CD4-positive, alpha-beta T cell treated with Interleukin-17A for 1 hour (primary cell): Measurements from ENCODE around the gene ANKRD33B.
"Not testable (repeated sequence)": the region's sequence is repeated elsewhere in the genome, so short reads cannot be mapped to it uniquely, and the experiment has no call there.

ENCODE experiments used
- DNase-seq: peaks from one replicate; pipeline ENCODE4 v3.0.0-alpha.2; 2020

The ANKRD33B gene

DNA sequence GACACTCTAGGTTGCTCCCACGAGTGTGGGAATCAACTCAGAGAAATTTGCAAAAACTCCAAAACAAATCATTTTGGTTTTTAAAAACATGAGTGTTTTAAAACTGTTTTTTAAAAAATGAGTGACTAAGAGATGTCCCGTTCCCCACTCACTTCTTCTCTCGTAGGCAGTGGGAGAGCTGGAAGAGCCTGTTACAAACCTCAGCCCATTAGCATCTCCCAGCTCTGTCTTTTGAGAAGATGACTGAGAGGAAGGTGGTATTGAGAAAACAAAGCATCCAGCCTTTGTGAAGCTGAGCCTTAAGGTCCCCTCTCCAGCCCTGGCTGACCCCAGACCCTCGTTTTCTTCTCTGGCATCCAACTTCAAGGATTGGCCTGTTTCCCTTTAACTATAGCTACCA, 4.7 kb upstream of the ANKRD33B start:
- no peak for DNase-seq

DNA sequence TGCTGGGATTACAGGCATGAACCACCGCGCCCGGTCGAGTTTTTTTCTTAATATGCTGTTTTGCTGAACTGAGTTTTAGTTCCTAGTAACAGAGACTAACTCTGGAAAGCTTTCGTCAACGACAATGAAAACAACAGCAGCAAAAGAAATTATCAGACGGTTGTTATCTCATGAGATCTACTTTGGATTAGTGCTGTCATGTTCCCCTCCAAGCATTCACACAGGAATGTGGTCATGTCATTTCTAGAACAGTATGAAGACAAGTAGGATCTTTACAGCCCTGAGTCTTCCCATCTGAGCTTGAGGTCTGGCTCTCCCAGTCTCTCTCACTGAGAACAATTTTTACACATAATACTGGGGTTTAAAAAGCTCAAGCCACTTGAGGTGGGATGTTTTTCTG, 4.0 kb upstream of the ANKRD33B start:
- no peak for DNase-seq

DNA sequence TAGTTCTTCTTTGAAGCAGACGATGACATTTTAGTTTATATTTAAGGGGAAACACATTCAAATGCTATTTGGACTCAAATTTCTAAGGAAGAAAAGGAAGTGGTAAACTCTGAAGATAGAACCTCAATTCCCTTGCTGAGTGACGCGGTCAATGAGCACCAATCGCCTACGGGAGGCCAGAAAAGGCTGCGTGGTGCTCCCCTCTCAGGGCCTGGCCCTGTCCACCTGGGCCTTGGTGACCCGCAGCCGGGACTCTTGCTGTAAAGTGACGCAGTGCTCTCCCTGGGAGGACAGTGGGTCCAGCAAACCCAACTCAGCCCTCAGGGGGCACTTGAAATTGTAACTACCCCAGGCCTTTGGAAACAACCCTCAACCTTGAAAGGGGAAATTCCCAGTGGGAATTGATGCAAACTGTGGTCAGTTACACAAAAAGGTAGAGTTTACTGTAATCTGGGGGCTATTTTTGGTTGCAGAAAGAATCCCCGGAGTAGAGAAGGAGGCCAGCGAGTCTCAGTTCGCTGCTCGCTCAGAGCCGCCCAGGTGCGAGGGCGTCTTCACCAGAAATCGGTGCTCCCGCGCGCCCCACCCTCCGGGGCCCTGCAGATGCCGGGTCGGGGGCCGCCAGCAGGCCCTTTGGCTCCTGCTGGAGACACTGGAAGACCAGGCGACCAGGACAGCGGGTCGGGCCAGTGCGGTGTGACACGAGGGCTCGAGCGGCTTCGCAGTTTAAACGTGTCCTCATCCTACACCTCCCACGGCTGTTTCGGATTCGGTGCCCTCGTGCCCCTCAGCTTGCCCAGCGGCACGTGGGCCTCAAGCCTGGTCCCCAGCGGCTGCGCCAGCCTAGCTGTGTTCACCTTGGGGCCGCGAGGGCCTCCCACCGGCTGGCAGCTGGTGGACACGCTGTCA, 1.4 kb upstream of the ANKRD33B start:
- no peak for DNase-seq

DNA sequence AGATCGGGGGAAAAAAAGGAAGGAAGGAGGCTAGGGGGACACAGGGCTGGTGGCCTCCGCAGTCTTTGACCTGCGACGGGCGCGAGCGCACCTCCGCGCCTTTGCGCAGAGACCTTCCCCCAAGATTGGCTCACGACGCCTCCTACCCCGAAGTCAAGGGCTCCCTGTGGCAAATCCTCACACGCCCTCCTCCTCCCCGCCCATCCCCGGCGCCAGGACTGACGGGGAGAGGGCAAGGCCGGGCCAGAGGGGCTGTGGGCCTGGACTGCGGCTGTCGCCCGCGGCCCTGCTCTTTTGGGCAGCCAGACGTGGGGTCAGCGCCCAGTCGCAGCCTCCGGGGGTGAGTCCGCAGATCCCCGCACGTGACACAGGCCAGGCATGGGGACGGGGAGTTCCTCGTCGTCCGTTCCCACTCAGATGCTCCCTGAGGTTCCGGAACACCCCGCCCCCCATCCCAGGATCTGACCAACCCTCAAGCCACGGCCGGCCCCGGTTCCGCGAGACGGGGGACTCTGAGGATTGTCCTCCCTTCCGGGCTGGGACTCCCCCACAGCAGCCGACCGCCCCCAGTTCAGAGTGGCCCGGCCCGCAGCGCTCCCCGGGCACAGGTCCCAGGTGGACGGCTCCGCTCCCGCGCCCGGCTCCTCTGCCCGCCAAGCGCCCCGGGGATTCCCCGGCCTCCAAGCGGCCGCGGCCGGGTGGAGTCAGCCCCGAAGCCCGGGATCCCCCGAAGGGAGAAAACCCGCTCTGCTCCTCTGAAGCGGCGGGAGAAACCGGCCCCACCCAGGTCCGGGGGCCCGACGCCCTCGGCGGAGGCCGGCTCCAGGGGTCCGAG, 543 bp upstream of the ANKRD33B start:
- DNase-seq, result peak; percentile 61

DNA sequence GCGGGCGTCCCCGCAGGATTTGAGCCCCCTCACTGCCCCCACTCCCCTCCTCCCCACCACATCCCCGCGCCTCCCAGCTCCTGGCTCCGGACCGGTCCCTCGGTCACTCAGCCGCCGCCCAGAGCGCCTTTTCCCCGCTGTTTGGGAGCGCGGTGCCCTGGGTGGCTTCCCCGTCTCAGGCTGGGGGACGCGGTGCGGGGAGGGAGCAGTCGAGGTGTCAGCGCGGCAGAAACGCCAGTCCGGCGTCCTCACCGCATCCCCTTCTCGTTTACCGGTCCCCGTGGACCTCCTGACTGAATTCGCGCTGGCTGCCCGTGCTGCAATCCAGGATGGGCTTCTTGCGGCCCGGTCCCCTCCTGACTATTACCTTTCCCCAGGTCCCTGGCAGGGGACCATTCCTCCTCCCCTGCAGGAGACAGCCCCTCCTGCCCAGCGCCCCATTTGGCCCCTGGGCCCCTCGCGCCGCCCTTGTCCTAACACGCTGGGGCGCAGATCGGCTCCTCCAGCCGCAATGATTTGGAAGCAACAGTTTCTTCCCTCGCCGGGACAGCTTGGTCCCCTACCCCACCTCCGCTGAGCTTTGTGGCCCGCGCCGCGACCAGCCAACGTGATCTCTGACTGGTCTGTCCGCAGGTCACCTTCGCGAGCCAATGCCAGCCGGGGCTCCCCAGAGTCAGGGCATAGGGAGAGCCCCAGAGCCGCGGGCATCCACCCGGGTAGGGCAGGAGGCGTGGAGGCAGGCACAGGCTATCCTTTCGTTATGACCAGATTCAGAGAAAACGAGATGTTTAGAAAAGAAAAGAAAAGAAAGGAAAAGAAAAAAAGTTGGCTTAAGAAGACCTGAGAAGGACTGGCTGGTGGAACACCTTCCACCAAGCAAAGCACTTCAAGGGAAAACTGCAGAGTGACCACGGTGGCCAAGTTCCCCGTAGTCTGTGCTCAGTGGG, 1.2 kb downstream of the ANKRD33B start:
- no peak for DNase-seq

DNA sequence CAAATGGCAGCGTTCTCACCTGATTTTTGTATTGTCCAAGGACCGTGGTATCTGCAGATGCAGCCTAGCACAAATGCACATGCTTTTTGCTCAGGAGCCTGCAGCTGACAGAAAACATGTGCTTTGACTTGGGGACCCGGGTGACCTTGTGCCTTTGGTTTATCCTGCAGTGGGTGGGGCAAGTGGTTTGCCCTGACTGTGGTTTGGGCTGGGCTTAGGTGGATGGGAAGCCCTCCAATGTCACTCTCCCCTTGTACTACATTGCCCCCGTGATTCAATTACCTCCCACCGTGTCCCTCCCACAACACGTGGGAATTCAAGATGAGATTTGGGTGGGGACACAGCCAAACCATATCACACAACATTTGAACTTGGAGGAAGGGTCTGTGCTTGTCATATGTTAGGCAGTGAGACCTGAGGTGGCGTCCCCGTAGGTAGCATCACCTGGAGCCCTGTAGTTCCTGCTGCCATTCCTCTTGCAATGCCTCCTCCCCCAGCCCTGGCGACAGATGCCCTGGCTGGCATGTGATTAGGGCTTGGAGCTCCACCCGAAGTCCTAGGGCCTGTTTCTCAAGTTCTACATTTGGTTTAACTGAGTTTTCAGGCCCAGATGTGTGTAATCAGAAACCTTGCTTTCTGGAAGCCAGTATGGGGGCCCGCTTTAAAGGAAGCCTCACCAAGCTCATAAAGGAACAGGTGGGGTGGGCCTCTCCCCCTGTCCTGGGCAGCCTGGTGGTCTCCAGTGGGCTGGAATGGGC, 2.1 kb downstream of the ANKRD33B start:
- DNase-seq, result no peak

DNA sequence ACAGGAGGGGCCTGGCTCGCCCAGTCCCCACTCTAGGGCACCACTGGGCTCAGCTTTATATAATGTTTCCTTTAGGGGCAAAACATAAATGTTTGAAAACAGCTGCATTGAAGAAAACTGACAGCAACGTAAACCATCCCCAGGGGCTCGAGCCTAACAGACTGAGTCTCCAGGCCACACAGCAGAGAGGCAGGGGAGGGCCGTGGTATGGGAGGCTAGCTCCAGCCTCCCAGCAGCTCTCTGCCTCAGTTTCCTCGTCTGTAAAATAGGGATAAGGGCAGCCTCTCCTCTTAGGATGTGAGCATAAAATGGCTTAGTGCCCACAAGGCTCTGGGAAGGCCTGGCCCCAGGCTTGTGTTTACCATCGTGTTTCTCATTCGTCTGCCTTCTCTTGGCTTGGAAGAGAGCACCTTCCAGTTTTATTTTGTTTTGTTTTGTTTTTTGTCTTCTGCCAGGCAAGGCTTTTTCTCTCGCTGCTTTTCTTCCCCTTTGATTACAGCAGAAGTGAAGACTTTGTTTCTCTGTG, 2.7 kb downstream of the ANKRD33B start:
- DNase-seq, result no peak

DNA sequence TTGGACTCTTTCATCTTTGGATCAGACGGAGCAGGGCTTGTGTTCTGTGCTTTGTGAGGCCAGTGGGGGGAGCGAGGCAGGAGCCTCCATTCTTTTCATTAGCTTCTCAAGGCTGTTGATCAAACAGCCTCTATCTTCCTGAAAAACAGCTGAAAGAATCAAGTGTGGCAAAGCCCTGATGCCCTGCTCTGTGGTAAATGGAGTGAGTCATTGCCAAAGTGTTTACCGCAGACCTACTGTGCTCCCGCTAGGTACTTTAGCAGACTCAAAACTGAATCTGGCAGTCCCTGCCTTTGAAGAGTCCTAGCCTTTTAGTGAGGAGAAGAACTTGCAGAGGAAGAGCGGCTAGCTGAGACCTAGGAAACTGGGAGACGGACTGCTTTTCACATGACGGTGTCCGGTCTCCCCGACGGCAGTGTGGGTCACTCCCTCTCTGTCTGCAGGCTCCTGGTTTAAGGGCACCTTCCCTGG, 3.3 kb downstream of the ANKRD33B start:
- DNase-seq, result no peak

DNA sequence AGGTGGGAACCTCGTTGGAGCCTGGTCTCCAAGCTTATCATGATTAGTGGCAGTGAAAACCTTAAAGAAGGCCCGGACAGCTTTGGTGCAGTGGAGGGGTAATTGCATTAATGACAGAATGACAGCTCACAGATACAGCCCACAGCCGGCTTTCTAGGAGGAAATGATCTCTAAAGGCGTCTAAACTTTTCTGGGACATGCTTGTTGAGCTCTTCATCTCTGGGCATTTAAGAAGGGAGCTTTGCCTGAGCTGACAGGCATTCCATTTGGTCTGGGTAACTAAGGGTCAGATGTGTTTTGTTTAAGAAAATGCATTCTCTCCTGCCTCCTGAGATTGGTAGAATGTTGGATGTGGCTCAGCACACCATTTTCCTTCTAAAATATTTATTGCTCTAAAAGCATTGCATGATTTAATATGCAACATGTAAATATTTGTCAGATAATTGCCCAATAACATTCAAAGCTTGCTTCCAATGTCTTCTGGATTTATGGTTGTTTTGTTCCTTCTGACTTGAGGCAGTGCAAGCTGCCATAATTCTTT, 4.0 kb downstream of the ANKRD33B start:
- DNase-seq, result no peak

DNA sequence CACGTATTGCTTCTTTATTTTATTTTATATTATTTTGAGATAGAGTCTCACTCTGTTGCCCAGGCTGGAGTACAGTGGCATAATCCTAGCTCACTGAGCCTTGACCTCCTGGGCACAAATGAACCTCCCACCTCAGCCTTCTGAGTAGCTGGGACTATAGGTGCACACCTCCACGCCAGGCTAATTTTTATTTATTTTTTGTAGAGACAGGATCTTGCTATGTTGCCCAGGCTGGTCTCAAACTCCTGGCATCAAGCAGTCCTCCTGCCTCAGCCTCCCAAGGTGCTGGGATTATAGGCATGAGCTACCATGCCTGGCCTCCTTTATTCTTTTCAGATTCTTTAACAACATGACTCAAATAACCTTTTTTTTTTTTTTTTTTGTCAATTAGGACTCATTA, 6.7 kb downstream of the ANKRD33B start:
- DNase-seq, result not testable (repeated sequence)

DNA sequence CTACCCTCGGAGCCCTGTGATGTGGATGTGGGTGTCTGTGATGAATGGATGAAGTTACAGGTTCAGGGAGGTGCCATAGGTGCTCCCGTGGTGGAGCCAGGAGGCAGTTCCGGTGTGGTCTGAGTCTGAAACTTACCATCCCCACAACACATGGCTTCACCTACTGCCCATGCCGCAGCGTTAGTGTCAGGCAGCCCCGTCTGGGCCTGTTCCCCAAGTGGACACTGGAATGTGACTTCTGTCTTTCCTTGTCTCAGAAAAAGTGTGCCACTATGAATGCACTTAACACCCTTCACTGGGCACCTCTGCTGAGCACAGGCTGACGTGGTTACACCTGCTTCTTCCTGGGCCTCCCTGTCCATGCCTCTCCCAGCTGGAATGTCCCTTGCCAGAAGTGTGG, 8.6 kb downstream of the ANKRD33B start:
- no peak for DNase-seq

DNA sequence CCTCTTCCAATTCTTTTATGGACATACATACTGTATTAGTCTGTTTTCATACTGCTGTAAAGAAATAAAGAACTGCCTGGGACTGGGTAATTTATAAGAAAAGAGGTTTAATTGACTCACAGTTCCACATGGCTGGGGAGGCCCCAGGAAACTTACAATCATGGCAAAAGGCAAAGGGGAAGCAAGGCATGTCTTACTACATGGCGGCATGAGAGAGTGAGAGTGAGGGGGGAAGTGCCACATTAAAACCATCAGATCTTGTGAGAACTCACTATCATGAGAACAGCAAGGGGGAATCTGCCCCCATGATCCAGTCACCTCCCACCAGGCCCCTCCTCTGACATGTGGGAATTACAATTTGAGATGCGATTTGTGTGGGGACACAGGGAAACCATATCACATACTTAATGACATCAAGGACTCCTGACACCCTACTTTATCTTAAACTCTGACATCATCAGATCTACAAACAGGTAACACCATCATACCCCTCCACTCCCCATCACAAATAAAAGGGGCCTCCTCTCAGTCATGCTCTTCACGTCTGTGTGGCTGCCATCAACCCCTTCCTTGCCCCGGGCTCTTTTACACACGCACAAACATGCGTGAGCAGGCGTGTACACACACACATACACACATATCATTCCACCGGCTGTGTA, 9.7 kb downstream of the ANKRD33B start:
- DNase-seq, result no peak

DNA sequence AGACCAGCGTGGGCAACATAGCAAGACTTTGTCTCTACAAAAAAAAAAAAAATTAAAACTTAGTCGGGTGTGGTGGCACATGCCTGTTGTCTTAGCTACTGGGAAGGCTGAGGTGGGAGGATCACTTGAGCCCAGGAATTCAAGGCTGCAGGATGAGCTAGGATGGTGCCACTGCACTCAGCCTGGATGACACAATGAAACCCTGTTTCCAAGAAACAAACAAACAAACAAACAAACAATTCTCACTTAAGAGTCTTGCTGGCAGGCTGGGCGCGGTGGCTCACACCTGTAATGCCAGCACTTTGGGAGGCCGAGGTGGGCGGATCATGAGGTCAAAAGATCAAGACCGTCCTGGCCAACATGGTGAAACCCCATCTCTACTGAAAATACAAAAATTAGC, 11.0 kb downstream of the ANKRD33B start:
- not testable (repeated sequence) for DNase-seq

DNA sequence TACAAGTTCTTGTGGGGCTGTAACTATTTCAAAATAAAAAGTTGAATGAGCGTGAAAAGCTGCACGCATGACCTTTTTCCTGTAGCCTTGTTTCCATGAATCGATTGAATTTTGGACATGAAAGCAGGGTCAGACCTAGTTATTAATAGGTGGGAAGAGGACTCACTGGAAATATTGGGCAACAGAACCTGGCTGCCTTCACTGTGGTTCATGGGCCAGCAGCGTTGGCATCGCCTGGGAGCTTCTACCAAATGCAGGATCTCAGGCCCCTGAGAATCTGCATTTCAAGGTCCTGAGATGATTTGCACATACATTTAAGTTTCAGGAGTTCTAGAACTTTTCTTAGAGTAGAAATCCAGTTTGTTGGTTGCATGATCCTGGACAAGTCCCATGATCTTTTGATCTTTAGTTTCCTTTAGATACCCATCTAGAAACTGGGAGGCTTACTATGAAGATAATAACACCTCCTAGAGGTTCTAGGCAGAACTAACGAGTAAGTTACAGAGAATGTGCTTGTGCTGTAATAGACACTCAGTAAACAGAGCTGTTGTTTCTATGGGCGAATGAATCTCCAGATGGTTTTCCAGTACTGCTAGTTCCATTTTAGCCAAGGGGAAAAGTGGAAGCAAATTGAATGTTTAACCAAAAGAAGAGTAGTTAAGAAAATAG, 12.4 kb downstream of the ANKRD33B start:
- no peak for DNase-seq

DNA sequence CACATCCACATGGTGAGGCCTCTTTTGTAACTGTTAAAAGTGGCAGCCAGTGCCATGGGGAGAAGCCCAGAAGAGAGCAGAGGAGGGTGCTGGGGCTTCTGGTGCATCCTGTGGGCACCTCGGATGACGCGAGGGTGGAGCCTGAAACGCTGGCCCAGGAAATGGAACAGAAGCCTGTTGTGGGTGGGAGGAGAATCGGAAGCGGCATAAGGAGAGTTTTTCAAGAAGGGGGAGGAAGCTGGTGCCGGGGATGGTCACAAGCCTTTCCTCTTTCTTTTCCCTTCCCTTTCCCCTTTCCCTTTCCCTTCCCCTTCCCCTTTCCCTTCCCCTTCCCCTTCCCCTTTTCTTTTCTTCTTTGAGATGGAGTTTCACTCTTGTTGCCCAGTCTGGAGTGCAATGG, 12.9 kb downstream of the ANKRD33B start:
- DNase-seq, result no peak

DNA sequence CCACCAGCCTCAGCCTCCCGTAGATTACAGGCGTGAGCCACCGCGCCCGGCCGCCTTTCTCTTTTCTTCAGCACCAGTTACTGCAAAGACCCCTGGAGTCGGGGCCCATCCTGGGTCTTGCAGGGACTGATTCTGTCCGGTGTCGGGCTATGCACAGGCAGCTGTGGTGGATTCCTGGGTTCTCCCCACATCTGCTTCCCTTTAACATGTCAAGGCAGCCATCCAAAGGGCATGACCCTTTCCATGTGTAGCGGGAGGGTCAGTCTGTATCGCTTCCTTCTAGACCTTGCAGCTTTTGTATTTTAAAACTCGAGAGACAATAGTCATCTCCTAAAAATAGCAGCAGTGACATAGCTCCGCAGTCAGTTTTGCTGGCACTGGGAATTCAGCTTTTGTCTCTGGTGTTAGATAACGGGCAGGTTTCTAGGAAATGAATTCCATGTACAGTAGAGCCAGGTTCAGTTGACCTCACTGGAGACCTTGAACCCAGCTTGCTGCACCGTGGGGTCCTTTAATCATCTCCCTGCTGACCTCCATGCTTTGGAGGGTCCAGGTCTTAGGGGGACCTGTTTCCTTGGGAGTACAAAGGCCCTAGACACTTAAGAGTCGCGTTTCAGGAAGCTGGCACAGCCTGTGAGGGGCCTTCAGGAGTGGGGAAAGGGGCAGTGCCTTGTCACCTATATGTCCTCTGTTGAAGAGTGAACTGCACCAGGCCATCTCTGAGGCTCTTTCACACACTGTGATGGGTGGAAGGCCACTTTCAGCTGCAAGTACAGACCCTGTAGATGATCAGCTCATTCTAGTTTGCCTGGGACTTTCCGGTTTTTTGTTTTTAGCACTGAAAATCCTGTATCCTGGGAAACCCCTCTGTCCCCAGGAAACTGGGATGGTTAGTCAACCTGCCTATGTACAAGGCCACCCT, 13.8 kb downstream of the ANKRD33B start:
- no peak for DNase-seq

DNA sequence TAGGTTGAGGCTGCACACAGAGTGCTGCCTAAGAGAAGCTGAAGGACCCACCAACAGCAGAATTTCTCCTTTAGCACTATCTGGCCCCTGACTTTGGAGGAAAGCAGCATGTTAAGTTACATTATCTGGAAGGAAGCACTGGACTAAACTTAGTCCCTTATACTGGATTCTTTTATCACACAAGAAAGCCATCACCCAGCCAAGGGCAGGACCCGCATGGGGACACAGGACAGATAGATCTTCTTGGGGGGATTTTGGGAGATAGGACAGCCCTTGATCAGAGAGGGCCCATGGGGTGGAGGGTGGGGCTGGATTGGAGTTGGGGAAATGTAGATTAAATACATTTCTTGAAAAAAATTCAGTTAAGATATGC, 14.4 kb downstream of the ANKRD33B start:
- no peak for DNase-seq

DNA sequence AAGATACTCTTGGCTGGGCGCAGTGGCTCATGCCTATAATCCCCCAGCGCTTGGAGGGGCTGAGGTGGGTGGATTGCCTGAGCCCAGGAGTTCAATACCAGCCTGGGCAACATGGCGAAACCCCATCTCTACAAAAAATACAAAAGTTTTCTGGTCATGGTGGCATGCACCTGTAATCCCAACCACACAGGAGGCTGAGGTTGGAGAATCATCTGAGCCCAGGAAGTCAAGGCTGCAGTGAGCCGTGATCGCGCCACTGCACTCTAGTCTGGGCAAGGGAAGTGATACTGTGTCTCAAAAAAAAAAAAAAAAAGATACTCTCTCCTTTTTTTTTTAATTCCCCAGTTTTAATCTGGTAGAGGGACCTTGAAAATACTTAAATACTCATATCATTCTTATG, 15.0 kb downstream of the ANKRD33B start:
- no peak for DNase-seq
